DND-41 (cell line): ENCODE results near the gene STK32C.

Source experiments
- ATAC-seq: fragments of 200-7000 bp; cut with Tn5 transposase; 3 replicates; pipeline ENCODE4 v1.9.1; 2021; ENCODE audit warnings: low read depth; ENCODE audit not compliant: insufficient read depth
- DNase-seq: peaks from one replicate; pipeline ENCODE4 v3.0.0-alpha.2; 2020
- H2AFZ ChIP-seq: 2 replicates; pipeline ENCODE4 v1.6.0; 2012; ENCODE audit warnings: low read depth, low read length
- H3K27ac ChIP-seq: 2 replicates; pipeline ENCODE4 v1.5.1; 2012; ENCODE audit warnings: low read length, inconsistent platforms
- H3K27me3 ChIP-seq: fragments of 200-600 bp; sonication (generic); 2 replicates; pipeline ENCODE4 v1.6.0; 2012; ENCODE audit warnings: low read length, mild to moderate bottlenecking, inconsistent platforms; ENCODE audit not compliant: insufficient read depth, poor library complexity
- H3K36me3 ChIP-seq: 2 replicates; pipeline ENCODE4 v1.5.1; 2012; ENCODE audit warnings: low read length, inconsistent platforms; ENCODE audit not compliant: insufficient read depth
- H3K4me1 ChIP-seq: 2 replicates; pipeline ENCODE4 v1.5.1; 2012; ENCODE audit warnings: mild to moderate bottlenecking, low read length; ENCODE audit not compliant: insufficient read depth
- H3K4me2 ChIP-seq: 2 replicates; pipeline ENCODE4 v1.6.0; 2012; ENCODE audit warnings: mild to moderate bottlenecking, moderate library complexity, low read length, inconsistent platforms; ENCODE audit not compliant: insufficient read depth
- H3K4me3 ChIP-seq, 2 experiments: fragments of 200-600 bp in 1 of 2; shearing (Covaris generic) in 1 of 2; 2 replicates each; pipeline ENCODE4 v1.5.1; 2012 to 2016; ENCODE audit warnings: inconsistent platforms in 2 of 2, low read length in 2 of 2, mild to moderate bottlenecking in 2 of 2, low read depth in 1 of 2, moderate library complexity in 1 of 2
- H3K79me2 ChIP-seq: 2 replicates; pipeline ENCODE4 v1.6.0; 2012; ENCODE audit warnings: low read length, inconsistent platforms; ENCODE audit not compliant: insufficient read depth
- H3K9ac ChIP-seq: 2 replicates; pipeline ENCODE4 v1.6.0; 2012; ENCODE audit warnings: low read depth, mild to moderate bottlenecking, inconsistent platforms, low read length, moderate library complexity
- H3K9me3 ChIP-seq: 2 replicates; pipeline ENCODE4 v1.5.1; 2012; ENCODE audit warnings: low read length, moderate library complexity, mild to moderate bottlenecking, inconsistent platforms; ENCODE audit not compliant: insufficient read depth, severe bottlenecking
- H4K20me1 ChIP-seq: 2 replicates; pipeline ENCODE4 v1.6.0; 2012; ENCODE audit warnings: low read length; ENCODE audit not compliant: insufficient read depth
- CTCF ChIP-seq: IDR thresholded peaks from 2 replicates; pipeline ENCODE4 v1.5.1; 2012; ENCODE audit warnings: borderline replicate concordance, low read length, moderate library complexity, mild to moderate bottlenecking; ENCODE audit not compliant: poor library complexity, severe bottlenecking; ENCODE audit errors: extremely low read depth
- EZH2 ChIP-seq: IDR thresholded peaks from 3 replicates; pipeline ENCODE4 v1.6.1; 2012; ENCODE audit warnings: borderline replicate concordance, low read depth, mild to moderate bottlenecking, moderate library complexity, low read length, inconsistent platforms; ENCODE audit not compliant: severe bottlenecking

The STK32C gene

GRCh38 chr10:132227851-132228390 is 79.8 kb downstream of the STK32C start:
- no peak overlapping the region for H3K4me2 ChIP-seq
- no peak for TF ChIP-seq CTCF
- TF ChIP-seq EZH2 = no peak
- H3K9ac ChIP-seq = no peak overlapping the region
- no peak overlapping the region for H2AFZ ChIP-seq
- no peaks in the 10 kb centered on the region for H3K9me3 ChIP-seq
- H3K27ac ChIP-seq = no peak overlapping the region
- H4K20me1 ChIP-seq = no peaks in the 10 kb centered on the region; the same call in 1 of the 2 replicates
- H3K36me3 ChIP-seq = no peaks in the 10 kb centered on the region
- DNase-seq (no peak), ATAC-seq (no peak)
- H3K4me1 ChIP-seq = no peaks in the 10 kb centered on the region
- no peak overlapping the region for H3K4me3 ChIP-seq
- H3K79me2 ChIP-seq = no peaks in the 10 kb centered on the region
- H3K27me3 ChIP-seq = no peaks in the 10 kb centered on the region

- H2AFZ ChIP-seq = no peak overlapping the region
- no peaks in the 10 kb centered on the region for H3K27me3 ChIP-seq
- TF ChIP-seq CTCF = no peak
- no peak for TF ChIP-seq EZH2
- H3K27ac ChIP-seq = no peak overlapping the region
- H3K4me1 ChIP-seq = no peaks in the 10 kb centered on the region
- no peaks in the 10 kb centered on the region; the same call in 1 of the 2 replicates for H4K20me1 ChIP-seq
- ATAC-seq (no peak), DNase-seq (no peak)
- H3K4me3 ChIP-seq = no peak overlapping the region
- no peaks in the 10 kb centered on the region for H3K9me3 ChIP-seq
- no peaks in the 10 kb centered on the region for H3K79me2 ChIP-seq
- no peak overlapping the region for H3K4me2 ChIP-seq
- no peak overlapping the region for H3K9ac ChIP-seq
- H3K36me3 ChIP-seq = no peaks in the 10 kb centered on the region
Observed at GRCh38 chr10:132226586-132227405, 81.0 kb downstream of the STK32C start.

GRCh38 chr10:132225849-132226205 is 81.9 kb downstream of the STK32C start:
- Histone ChIP-seq H3K27me3 (no peaks in the 10 kb centered on the region), H4K20me1 (no peaks in the 10 kb centered on the region; the same call in 1 of the 2 replicates), H2AFZ (no peak overlapping the region), H3K79me2 (no peaks in the 10 kb centered on the region), H3K27ac (no peak overlapping the region), H3K4me1 (no peaks in the 10 kb centered on the region), H3K9me3 (no peaks in the 10 kb centered on the region), H3K9ac (no peak overlapping the region), H3K36me3 (no peaks in the 10 kb centered on the region), H3K4me2 (no peak overlapping the region), H3K4me3 (no peak overlapping the region)
- no peak for TF ChIP-seq CTCF
- TF ChIP-seq EZH2 = no peak
- DNase-seq (no peak), ATAC-seq (no peak)
